IMR-90 (cell line): Measurements from ENCODE around the gene YKT6. TPM values are rescaled to one million over a fixed set of nuclear protein-coding genes. Genes with fewer than 3 reads are reported as not detected.

ENCODE experiments used
- ATAC-seq: fragments of 200-7000 bp; cut with Tn5 transposase; 2 replicates; pipeline ENCODE4 v1.9.1; 2020; ENCODE audit warnings: low read depth, mild to moderate bottlenecking, moderate library complexity
- BruUV-seq: library from RNA; stranded (reverse); fragments of 400-500 nt; replicated peaks from 2 replicates; lab custom pipeline; 2021; lab: Mats Ljungman, UMichigan
- CTCF ChIA-PET: fragments of 300-600 bp; formaldehyde crosslinking; extraction: SDS; loops from one replicate; lab custom pipeline; 2021; ENCODE audit warnings: antibody characterized with exemption; lab: Yijun Ruan, JAX
- POLR2A ChIA-PET: fragments of 300-600 bp; sonication (Branson Sonifier 250); formaldehyde crosslinking; loops from one replicate; lab custom pipeline; 2022; ENCODE audit warnings: antibody characterized with exemption; ENCODE audit not compliant: unreplicated experiment; lab: Charles Lee
- DNase-seq: peaks from one replicate; pipeline ENCODE4 v3.0.0; 2013
- H2AFZ ChIP-seq: replicated peaks from 2 replicates; pipeline ENCODE3; 2013; ENCODE audit warnings: low read length, mild to moderate bottlenecking; ENCODE audit not compliant: poor library complexity
- H2AK5ac ChIP-seq: 2 replicates; pipeline ENCODE4 v1.6.1; 2013; ENCODE audit warnings: low read depth, low read length, inconsistent platforms
- H2AK9ac ChIP-seq: replicated peaks from 2 replicates; pipeline ENCODE3; 2013; ENCODE audit warnings: mild to moderate bottlenecking, low read depth, low read length, moderate library complexity; ENCODE audit not compliant: poor library complexity
- H2BK120ac ChIP-seq: 2 replicates; pipeline ENCODE4 v1.6.1; 2013; ENCODE audit warnings: low read depth, low read length, inconsistent platforms
- H2BK15ac ChIP-seq: 3 replicates; pipeline ENCODE4 v1.6.1; 2013; ENCODE audit warnings: low read depth, low read length, inconsistent platforms
- H2BK20ac ChIP-seq: 2 replicates; pipeline ENCODE4 v1.6.1; 2013; ENCODE audit warnings: low read depth, mild to moderate bottlenecking, inconsistent platforms, low read length, moderate library complexity
- H2BK5ac ChIP-seq: 2 replicates; pipeline ENCODE4 v1.6.1; 2013; ENCODE audit warnings: mild to moderate bottlenecking, low read depth, low read length, inconsistent platforms; ENCODE audit not compliant: poor library complexity, severe bottlenecking
- H3K14ac ChIP-seq: replicated peaks from 2 replicates; pipeline ENCODE4 v1.6.1; 2013; ENCODE audit warnings: low read depth, low read length, inconsistent platforms
- H3K18ac ChIP-seq: 2 replicates; pipeline ENCODE4 v1.6.1; 2013; ENCODE audit warnings: low read depth, low read length, control low read depth
- H3K23ac ChIP-seq: 2 replicates; pipeline ENCODE4 v1.6.1; 2013; ENCODE audit warnings: low read depth, low read length, inconsistent platforms
- H3K27ac ChIP-seq: 2 replicates; pipeline ENCODE4 v1.5.1; 2013; ENCODE audit warnings: mild to moderate bottlenecking, control low read depth, low read length; ENCODE audit not compliant: insufficient read depth
- H3K27me3 ChIP-seq: 2 replicates; pipeline ENCODE4 v1.6.1; 2013; ENCODE audit warnings: low read length; ENCODE audit not compliant: control insufficient read depth, insufficient read depth
- H3K36me3 ChIP-seq: 2 replicates; pipeline ENCODE4 v1.6.1; 2013; ENCODE audit warnings: low read length, mixed read lengths; ENCODE audit not compliant: control insufficient read depth, insufficient read depth
- H3K4ac ChIP-seq: 2 replicates; pipeline ENCODE4 v1.6.1; 2013; ENCODE audit warnings: low read depth, low read length, inconsistent platforms
- H3K4me1 ChIP-seq: 2 replicates; pipeline ENCODE4 v1.6.1; 2013; ENCODE audit warnings: low read length, mixed read lengths; ENCODE audit not compliant: control insufficient read depth, insufficient read depth
- H3K4me2 ChIP-seq: 2 replicates; pipeline ENCODE4 v1.6.1; 2013; ENCODE audit warnings: low read depth, mild to moderate bottlenecking, control low read depth, low read length, moderate library complexity
- H3K4me3 ChIP-seq: 2 replicates; pipeline ENCODE4 v1.5.1; 2013; ENCODE audit warnings: low read depth, mild to moderate bottlenecking, control low read depth, low read length, moderate library complexity; ENCODE audit not compliant: insufficient read depth
- H3K56ac ChIP-seq: 2 replicates; pipeline ENCODE4 v1.6.1; 2013; ENCODE audit warnings: low read length, inconsistent platforms; ENCODE audit not compliant: insufficient read depth; ENCODE audit errors: extremely low read depth
- H3K79me1 ChIP-seq, 2 experiments: 2 replicates each; pipeline ENCODE4 v1.6.1; 2013; ENCODE audit warnings: low read length in 2 of 2, inconsistent platforms in 1 of 2, low read depth in 1 of 2
- H3K9ac ChIP-seq: 2 replicates; pipeline ENCODE4 v1.6.1; 2013; ENCODE audit warnings: low read depth, low read length, control low read depth
- H3K9me1 ChIP-seq: 2 replicates; pipeline ENCODE4 v1.6.1; 2013; ENCODE audit warnings: low read length, inconsistent platforms; ENCODE audit not compliant: insufficient read depth
- H3K9me3 ChIP-seq: 2 replicates; pipeline ENCODE4 v1.6.1; 2013; ENCODE audit warnings: low read length; ENCODE audit not compliant: control insufficient read depth, insufficient read depth
- H4K20me1 ChIP-seq: 2 replicates; pipeline ENCODE4 v1.6.1; 2013; ENCODE audit warnings: low read length, inconsistent platforms; ENCODE audit not compliant: insufficient read depth
- H4K5ac ChIP-seq: 2 replicates; pipeline ENCODE4 v1.6.1; 2013; ENCODE audit warnings: mild to moderate bottlenecking, low read depth, low read length, control low read depth
- H4K8ac ChIP-seq, 2 experiments: 2 replicates each; pipeline ENCODE4 v1.6.1; 2013; ENCODE audit warnings: low read depth in 2 of 2, low read length in 2 of 2, control low read depth in 1 of 2, inconsistent platforms in 1 of 2
- H4K91ac ChIP-seq: 2 replicates; pipeline ENCODE4 v1.6.1; 2013; ENCODE audit warnings: low read depth, low read length, inconsistent platforms; ENCODE audit not compliant: insufficient read depth
- MAFK ChIP-seq: IDR thresholded peaks from 2 replicates; pipeline ENCODE4 v1.6.1; 2012; ENCODE audit warnings: low read depth, low read length, improper control_type of control experiment
- MXI1 ChIP-seq: IDR thresholded peaks from 2 replicates; pipeline ENCODE4 v1.6.1; 2012; ENCODE audit warnings: low read depth, mild to moderate bottlenecking, low read length, moderate library complexity, borderline replicate concordance
- RFX5 ChIP-seq: IDR thresholded peaks from 2 replicates; pipeline ENCODE4 v1.8.0; 2012; ENCODE audit warnings: low read depth, mild to moderate bottlenecking, low read length, moderate library complexity
- SMC3 ChIP-seq: fragments of 150-350 bp; IDR thresholded peaks from 2 replicates; pipeline ENCODE4 v1.6.1; 2016; ENCODE audit warnings: low read depth, mild to moderate bottlenecking, antibody characterized with exemption, low read length, moderate library complexity
- WGBS, 2 experiments: methylation state at CpG; one replicate each; pipeline versions ENCODE4 v1.1.5 to v1.1.7; 2013; ENCODE audit warnings: missing lambda C conversion rate in 2 of 2; ENCODE audit not compliant: insufficient read length in 1 of 2; ENCODE audit errors: extremely low coverage in 2 of 2; 5-methylcytosine and 5-hydroxymethylcytosine counted together
- dilution Hi-C: fragments of 300-500 bp; cut with HindIII; formaldehyde crosslinking; loops from one replicate; pipeline ENCODE4 v1.14.3; 2018; ENCODE audit warnings: low sequenced_read_pairs; ENCODE audit not compliant: unreplicated experiment
- in situ Hi-C: fragments of 300-500 bp; cut with MboI; formaldehyde crosslinking; loops from 3 replicates; pipeline ENCODE4 v1.14.3; 2019; ENCODE audit warnings: low sequenced_read_pairs, inconsistent platforms, mixed read lengths
- intact Hi-C: fragments of 100-400 bp; cut with micrococcal nuclease; formaldehyde crosslinking; loops from 2 replicates; pipeline ENCODE4 v1.10.0; 2022
- polyA plus RNA-seq, 3 experiments: library from polyadenylated mRNA; depleted of rRNA; stranded (reverse); fragments of >200 nt; gene quantifications; 2 replicates each; pipeline ENCODE4 v1.2.3, GENCODE V29; 2012; ENCODE audit warnings: low replicate concordance in 1 of 3
- total RNA-seq: library from RNA; depleted of rRNA; stranded (reverse); fragments of >200 nt; gene quantifications from 2 replicates; pipeline ENCODE4 v1.2.3, GENCODE V29; 2012

The YKT6 gene
- total and polyA plus RNA-seq, 2 of the 4 experiments (the other 2 are of a cell fraction) = 115 to 120 TPM

GRCh38 chr7:44235582-44236332 is 35.0 kb downstream of the YKT6 start:
- no peak overlapping the region for H3K4me3 ChIP-seq
- no peak overlapping the region for H2BK120ac ChIP-seq
- BruUV-seq = no TSS peak
- H3K56ac ChIP-seq = no peak overlapping the region
- H3K4ac ChIP-seq = no peak overlapping the region
- H3K79me1 ChIP-seq = no peaks in the 10 kb centered on the region
- no peak overlapping the region for H2AK5ac ChIP-seq
- H3K18ac ChIP-seq = no peak overlapping the region
- H4K5ac ChIP-seq = no peak overlapping the region
- no peak overlapping the region for H4K91ac ChIP-seq
- 84% methylated on average over 8 of the region's 22 CpGs; no CpG with 5 or more reads in 1 of the 2 experiments for WGBS, 2 experiments
- H2AFZ ChIP-seq = peak overlapping the region; percentile 21
- H2BK20ac ChIP-seq = no peak overlapping the region
- dilution Hi-C loops = no loop called here
- H3K9ac ChIP-seq = no peak overlapping the region
- no peak overlapping the region for H3K23ac ChIP-seq
- H3K4me1 ChIP-seq = no peaks in the 10 kb centered on the region
- no peaks in the 10 kb centered on the region for H3K9me1 ChIP-seq
- TF ChIP-seq MAFK = no peak
- TF ChIP-seq MXI1 = no peak
- TF ChIP-seq SMC3 = no peak
- TF ChIP-seq RFX5 = no peak
- H4K8ac ChIP-seq = no peak overlapping the region
- no peak overlapping the region for H2BK5ac ChIP-seq
- intact Hi-C loops = no loop called here
- CTCF ChIA-PET = no interaction called here
- H3K36me3 ChIP-seq = no peaks in the 10 kb centered on the region
- peaks cover 30% of the 10 kb centered on the region for H3K27me3 ChIP-seq
- no peaks in the 10 kb centered on the region for H3K9me3 ChIP-seq
- DNase-seq (no peak), ATAC-seq (no peak)
- H2AK9ac ChIP-seq = peak overlapping the region; percentile 15
- H4K20me1 ChIP-seq = no peaks in the 10 kb centered on the region
- H3K14ac ChIP-seq = no peak overlapping the region
- no peak overlapping the region for H3K27ac ChIP-seq
- no peak overlapping the region for H2BK15ac ChIP-seq
- POLR2A ChIA-PET = no interaction called here
- H3K4me2 ChIP-seq = no peak overlapping the region
- in situ Hi-C loops = no loop called here
